Prostate gland (tissue), 2 donors: ENCODE data around the gene KCTD15.

Source experiments
- POLR2A ChIP-seq: fragments of 450-650 bp; IDR thresholded peaks from one replicate; pipeline ENCODE4 v1.6.1; 2016; ENCODE audit warnings: antibody characterized with exemption, mild to moderate bottlenecking
- POLR2AphosphoS5 ChIP-seq: sonication (generic); formaldehyde crosslinking; IDR thresholded peaks from one replicate; pipeline ENCODE4 v1.6.1; 2017; ENCODE audit warnings: antibody characterized with exemption
- TF ChIP-seq, protein P1 (sequence below), 4 experiments: fragments of 200-600 bp in 2 of 4; fragments of 450-650 bp in 2 of 4; sonication (generic) in 2 of 4; IDR thresholded peaks; 1 replicate in 3 of 4; 2 replicates in 1 of 4; pipeline ENCODE4 v1.5.1; 2016 to 2019; ENCODE audit warnings: antibody characterized with exemption in 4 of 4, mild to moderate bottlenecking in 2 of 4, moderate library complexity in 2 of 4

DNA sequence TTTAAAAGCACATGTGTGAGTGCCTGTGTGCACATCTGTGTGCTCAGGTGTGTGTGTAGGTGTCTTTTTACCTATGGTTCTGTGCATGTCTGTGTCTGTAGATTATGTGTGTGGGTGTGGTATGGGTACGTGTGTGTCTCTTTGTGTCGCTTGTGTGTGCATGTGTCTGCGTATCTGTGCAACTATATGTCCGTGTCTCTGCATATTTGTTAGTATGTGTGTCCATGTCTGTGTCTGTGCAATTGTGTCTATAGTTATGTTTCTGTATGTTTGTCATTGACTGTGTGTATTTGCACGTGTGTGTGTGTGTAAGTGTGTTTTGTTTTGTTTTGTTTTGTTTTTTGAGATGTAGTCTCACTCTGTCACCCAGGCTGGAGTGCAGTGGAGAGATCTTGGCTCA is 7.3 kb upstream of the KCTD15 start:
- TF ChIP-seq, protein P1, sequence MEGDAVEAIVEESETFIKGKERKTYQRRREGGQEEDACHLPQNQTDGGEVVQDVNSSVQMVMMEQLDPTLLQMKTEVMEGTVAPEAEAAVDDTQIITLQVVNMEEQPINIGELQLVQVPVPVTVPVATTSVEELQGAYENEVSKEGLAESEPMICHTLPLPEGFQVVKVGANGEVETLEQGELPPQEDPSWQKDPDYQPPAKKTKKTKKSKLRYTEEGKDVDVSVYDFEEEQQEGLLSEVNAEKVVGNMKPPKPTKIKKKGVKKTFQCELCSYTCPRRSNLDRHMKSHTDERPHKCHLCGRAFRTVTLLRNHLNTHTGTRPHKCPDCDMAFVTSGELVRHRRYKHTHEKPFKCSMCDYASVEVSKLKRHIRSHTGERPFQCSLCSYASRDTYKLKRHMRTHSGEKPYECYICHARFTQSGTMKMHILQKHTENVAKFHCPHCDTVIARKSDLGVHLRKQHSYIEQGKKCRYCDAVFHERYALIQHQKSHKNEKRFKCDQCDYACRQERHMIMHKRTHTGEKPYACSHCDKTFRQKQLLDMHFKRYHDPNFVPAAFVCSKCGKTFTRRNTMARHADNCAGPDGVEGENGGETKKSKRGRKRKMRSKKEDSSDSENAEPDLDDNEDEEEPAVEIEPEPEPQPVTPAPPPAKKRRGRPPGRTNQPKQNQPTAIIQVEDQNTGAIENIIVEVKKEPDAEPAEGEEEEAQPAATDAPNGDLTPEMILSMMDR (IDR thresholded peaks at IDR 0.05), result no peak
- TF ChIP-seq POLR2AphosphoS5 (no peak), POLR2A (no peak)
